Astrocyte of the cerebellum (primary cell): ENCODE data around the gene FLNA.
A peak's percentile ranks its signal among the peaks of the same experiment; 100 is the strongest.

Experiments
- DNase-seq: peaks from one replicate; pipeline ENCODE4 v3.0.0-alpha.2; 2011; ENCODE audit warnings: low read depth
- H3K4me3 ChIP-seq: 2 replicates; pipeline ENCODE4 v1.5.1; 2011; ENCODE audit warnings: mild to moderate bottlenecking, low read depth, low read length, moderate library complexity
- CTCF ChIP-seq: IDR thresholded peaks from 2 replicates; pipeline ENCODE4 v1.5.1; 2012; ENCODE audit warnings: low read length, low read depth, moderate library complexity, mild to moderate bottlenecking; ENCODE audit errors: missing control alignments
- in situ Hi-C: cut with HindIII; loops from 2 replicates; pipeline ENCODE4 v1.10.0; 2017; ENCODE audit warnings: low sequenced_read_pairs

Gene FLNA

DNA sequence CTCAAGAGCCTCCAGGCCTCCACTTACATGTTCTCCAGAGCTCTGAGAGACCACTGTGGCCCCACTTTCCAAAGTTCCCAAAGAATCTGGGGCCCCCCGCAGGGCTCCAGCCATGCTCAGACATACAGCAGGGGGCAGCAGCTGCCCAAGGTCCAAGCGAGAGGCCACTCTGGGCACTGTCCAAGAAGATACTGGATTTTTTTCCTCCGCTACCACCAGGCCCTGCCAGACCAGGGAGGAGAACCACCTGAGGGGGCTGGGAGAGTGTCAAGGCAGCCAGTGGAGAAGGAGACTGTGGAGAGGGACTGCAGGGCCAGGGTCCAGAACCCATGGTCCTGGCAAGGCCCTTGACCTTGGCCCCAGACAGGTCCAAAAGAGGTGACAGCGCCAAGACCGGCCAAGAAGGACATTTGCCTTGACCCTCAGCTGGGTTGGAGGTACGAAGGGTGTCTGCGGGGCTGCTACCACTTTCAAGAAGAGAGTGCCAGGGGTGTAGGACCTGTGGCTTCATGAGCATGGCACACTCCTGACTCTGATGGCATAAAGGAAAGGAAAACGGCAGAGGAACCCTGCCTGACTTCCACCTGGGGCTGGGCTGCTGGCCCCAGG, 10.0 kb upstream of the FLNA start:
- H3K4me3 ChIP-seq: no peak overlapping the region
- in situ Hi-C loops: no loop called here
- no peak for DNase-seq
- TF ChIP-seq CTCF: peak; percentile 37

DNA sequence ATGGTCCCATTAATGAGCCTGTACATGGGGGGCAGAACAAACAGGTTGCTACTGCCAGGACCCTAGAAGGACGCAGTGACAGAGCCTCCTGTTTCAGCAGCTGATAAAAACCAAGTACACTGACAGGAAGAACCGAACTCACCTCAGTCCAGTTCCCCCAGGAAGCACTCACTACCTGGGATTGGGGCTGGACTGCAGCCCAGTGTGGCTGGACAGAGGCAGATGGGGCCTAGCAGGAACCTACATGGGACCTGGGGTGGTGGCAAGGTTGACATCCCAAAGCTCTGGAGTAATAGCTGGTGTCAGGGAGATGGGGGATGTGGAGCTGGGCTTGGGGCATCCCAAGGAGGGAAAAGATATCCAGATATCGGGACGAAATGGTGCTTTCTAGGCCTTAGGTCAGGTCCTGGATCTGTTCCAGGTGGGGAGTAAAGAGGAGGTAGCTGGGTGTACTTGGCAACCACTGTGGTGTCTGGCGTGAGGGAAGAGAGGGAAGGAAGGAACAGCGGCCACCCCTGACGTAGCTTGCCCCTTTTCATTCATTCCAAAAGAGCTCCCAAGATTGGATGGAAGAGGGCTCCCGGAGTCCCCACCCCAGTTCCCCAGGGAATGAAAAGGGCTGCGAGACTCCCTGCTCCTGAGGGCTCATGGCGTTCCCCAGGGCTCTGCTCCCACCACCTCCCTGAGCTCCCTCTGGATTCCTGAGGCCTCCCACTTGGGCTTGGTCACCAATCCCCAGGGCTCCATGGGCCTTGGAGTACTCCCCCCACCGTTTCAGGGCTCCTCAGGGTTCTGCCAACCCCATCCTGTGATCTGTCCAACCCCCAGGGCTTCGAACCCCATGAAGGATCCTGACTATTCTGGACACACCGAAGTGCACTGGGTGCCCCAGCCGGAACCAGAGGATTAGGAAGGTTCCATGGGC, 9.2 kb upstream of the FLNA start:
- no peak overlapping the region for H3K4me3 ChIP-seq
- no peak for TF ChIP-seq CTCF
- in situ Hi-C loops: no loop called here
- DNase-seq: no peak

GRCh38 chrX:154382483-154383069, 8.1 kb upstream of the FLNA start:
- no peak for DNase-seq
- no peak for TF ChIP-seq CTCF
- in situ Hi-C loops: no loop called here
- H3K4me3 ChIP-seq: no peak overlapping the region

DNA sequence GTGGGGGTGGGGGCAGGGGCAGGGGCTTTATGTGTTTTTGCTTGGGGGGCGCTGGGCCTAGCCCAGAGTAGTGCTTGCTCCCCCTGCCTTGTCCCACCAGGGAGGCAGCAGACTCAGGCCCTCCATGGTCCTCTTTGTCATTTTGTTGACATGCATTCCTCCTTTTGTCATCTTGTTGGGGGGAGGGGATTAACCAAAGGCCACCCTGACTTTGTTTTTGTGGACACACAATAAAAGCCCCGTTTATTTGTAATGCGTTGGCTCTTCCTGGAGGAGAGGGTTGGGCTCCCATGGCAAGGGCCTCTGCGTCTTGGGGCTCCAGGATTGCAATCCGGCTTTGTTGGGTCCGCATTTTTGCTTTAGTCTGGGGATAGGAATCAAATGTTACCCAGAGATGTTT, 6.8 kb upstream of the FLNA start:
- no peak for TF ChIP-seq CTCF
- DNase-seq: no peak
- in situ Hi-C loops: no loop called here
- H3K4me3 ChIP-seq: no peak overlapping the region

DNA sequence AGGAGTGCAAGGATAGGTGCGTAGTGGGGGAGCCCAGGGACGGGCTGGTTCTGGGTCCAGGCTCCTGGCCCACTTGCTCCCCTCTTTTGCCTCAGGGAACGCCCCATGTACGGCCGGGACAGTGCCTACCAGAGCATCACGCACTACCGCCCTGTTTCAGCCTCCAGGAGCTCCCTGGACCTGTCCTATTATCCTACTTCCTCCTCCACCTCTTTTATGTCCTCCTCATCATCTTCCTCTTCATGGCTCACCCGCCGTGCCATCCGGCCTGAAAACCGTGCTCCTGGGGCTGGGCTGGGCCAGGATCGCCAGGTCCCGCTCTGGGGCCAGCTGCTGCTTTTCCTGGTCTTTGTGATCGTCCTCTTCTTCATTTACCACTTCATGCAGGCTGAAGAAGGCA, 6.4 kb upstream of the FLNA start:
- DNase-seq: no peak
- peak overlapping the region; percentile 71 for H3K4me3 ChIP-seq
- in situ Hi-C loops: no loop called here
- TF ChIP-seq CTCF: no peak

GRCh38 chrX:154380153-154380552, 5.7 kb upstream of the FLNA start:
- TF ChIP-seq CTCF: no peak
- DNase-seq: no peak
- peak overlapping the region; percentile 71 for H3K4me3 ChIP-seq
- in situ Hi-C loops: no loop called here
